ENCODE results near the gene ZBTB38.

ZBTB38 gene

DNA sequence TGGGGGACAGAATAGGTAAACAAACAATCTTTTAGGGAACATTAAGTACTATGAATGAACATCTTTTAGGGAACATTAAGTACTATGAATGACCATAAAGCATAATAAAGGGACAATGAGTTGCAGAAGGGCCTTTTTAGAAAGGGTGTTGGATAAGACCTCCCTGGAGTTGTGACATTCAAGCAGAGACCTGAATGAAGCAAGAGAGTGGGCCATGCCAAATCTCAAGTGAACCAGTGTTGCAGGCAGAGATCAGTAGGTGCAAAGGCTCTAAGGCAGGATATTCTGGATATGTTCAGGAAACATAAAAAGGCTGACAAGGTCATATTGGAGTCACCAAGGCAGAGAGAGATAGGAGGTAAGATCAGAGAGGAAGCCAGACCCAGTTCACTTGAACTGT lies 29.4 kb upstream of the ZBTB38 start:
- DNase-seq (ENCODE audit: low spot score) = no peak
- TF ChIP-seq CTCF (IDR thresholded peaks at IDR 0.05; ENCODE audit: extremely low read depth, insufficient read depth, missing control alignments) = no peak
- in situ Hi-C loops (cut with MboI; ENCODE audit: low pct_unique_long_range_greater_than_20kb, low sequenced_read_pairs, unreplicated experiment) = no loop called here

- DNase-seq (ENCODE audit: low spot score) = no peak
- in situ Hi-C loops (cut with MboI; ENCODE audit: low pct_unique_long_range_greater_than_20kb, low sequenced_read_pairs, unreplicated experiment) = no loop called here
- no peak for TF ChIP-seq CTCF (IDR thresholded peaks at IDR 0.05; ENCODE audit: extremely low read depth, insufficient read depth, missing control alignments)
These were observed 26.8 kb upstream of the ZBTB38 start for GRCh38 chr3:141341536-141341935.

GRCh38 chr3:141342386-141342785 lies 25.9 kb upstream of the ZBTB38 start:
- no peak for TF ChIP-seq CTCF (IDR thresholded peaks at IDR 0.05; ENCODE audit: extremely low read depth, insufficient read depth, missing control alignments)
- DNase-seq (ENCODE audit: low spot score) = no peak
- in situ Hi-C loops (cut with MboI; ENCODE audit: low pct_unique_long_range_greater_than_20kb, low sequenced_read_pairs, unreplicated experiment) = no loop called here

DNA sequence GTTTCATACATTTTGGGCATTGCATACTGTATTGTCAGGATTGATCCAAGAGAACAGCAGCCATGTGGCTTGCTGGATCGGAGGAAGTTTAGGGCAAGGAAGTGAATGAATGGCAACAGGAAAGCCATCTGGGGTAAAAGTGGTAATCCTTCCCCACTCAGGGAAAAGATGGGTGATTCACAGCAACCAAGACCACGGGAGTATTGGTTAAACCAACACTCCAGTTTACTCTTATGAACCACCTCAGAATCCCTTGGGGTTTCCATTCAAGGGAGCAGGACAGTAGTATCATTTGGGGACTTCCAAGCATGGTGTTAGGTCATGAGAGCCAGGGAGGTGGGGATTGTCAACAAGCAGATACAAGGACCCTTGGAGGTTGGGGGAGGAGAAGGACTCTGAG lies 25.2 kb upstream of the ZBTB38 start:
- no peak for TF ChIP-seq CTCF (IDR thresholded peaks at IDR 0.05; ENCODE audit: extremely low read depth, insufficient read depth, missing control alignments)
- no peak for DNase-seq (ENCODE audit: low spot score)
- in situ Hi-C loops (cut with MboI; ENCODE audit: low pct_unique_long_range_greater_than_20kb, low sequenced_read_pairs, unreplicated experiment) = no loop called here

DNA sequence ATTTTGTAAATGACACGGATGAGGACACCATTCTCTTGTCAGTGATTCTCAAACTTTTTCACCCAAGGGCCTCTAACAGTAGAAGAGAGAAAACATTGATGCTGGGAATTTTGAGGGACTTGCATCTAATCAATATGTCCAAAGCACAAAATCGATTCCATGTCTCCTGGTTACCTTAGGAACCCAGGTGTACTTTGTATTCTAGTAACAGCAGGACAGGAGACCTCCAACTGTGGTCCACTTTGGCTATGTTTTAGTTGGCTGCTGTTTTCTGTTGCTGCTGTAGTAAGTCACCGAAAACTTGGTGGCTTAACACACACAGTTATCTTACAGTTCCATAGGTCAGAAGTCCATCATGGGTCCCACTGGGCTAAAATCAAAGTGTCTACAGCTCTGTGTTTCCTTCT lies 24.4 kb upstream of the ZBTB38 start:
- TF ChIP-seq CTCF (IDR thresholded peaks at IDR 0.05; ENCODE audit: extremely low read depth, insufficient read depth, missing control alignments) = no peak
- in situ Hi-C loops (cut with MboI; ENCODE audit: low pct_unique_long_range_greater_than_20kb, low sequenced_read_pairs, unreplicated experiment) = no loop called here
- DNase-seq (ENCODE audit: low spot score) = no peak

GRCh38 chr3:141345528-141345927 lies 22.8 kb upstream of the ZBTB38 start:
- in situ Hi-C loops (cut with MboI; ENCODE audit: low pct_unique_long_range_greater_than_20kb, low sequenced_read_pairs, unreplicated experiment) = no loop called here
- no peak for DNase-seq (ENCODE audit: low spot score)
- no peak for TF ChIP-seq CTCF (IDR thresholded peaks at IDR 0.05; ENCODE audit: extremely low read depth, insufficient read depth, missing control alignments)

DNA sequence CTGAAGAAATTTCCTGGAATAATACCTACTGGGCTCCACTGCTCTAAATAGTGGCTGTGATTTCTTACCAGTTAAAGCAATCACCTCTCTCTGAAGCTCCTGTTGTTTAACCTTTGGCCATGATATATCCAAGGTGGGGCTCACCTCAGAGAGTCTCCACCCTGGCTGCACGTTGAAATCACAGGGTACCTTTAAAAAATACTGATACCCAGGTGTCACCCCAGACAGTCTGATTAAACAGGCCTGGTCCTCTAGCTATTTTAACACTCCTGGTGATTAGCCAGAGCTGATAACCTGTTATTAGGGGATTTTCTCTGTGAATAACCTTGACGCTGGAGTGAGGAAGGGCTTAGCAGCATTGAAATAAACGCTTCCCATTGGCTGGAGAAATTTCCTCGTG lies 22.3 kb upstream of the ZBTB38 start:
- TF ChIP-seq CTCF (IDR thresholded peaks at IDR 0.05; ENCODE audit: extremely low read depth, insufficient read depth, missing control alignments) = no peak
- DNase-seq (ENCODE audit: low spot score) = no peak
- in situ Hi-C loops (cut with MboI; ENCODE audit: low pct_unique_long_range_greater_than_20kb, low sequenced_read_pairs, unreplicated experiment) = no loop called here
